SU-DHL-6 (cell line): ENCODE results near the gene CLDN11.

ENCODE experiments used
- H2AFZ ChIP-seq: fragments of 200-600 bp; sonication (generic); 2 replicates; pipeline ENCODE4 v1.6.1; 2014; ENCODE audit warnings: low read depth, mild to moderate bottlenecking, moderate library complexity, mixed read lengths, antibody characterized with exemption, low read length; ENCODE audit not compliant: severe bottlenecking
- H3F3A ChIP-seq: fragments of 200-600 bp; shearing (Covaris generic); 2 replicates; pipeline ENCODE4 v1.6.0; 2016; ENCODE audit warnings: antibody characterized with exemption, mild to moderate bottlenecking; ENCODE audit not compliant: insufficient read depth
- H3K27ac ChIP-seq: fragments of 200-600 bp; sonication (generic); 2 replicates; pipeline ENCODE4 v1.5.1; 2016; ENCODE audit warnings: low read depth, mild to moderate bottlenecking, low read length, moderate library complexity, mixed read lengths
- H3K27me3 ChIP-seq: fragments of 200-600 bp; sonication (generic), shearing (Covaris generic); 2 replicates; pipeline ENCODE4 v1.6.0; 2014; ENCODE audit warnings: mild to moderate bottlenecking, low read length
- H3K36me3 ChIP-seq: fragments of 200-600 bp; sonication (generic); 2 replicates; pipeline ENCODE4 v1.6.1; 2014; ENCODE audit warnings: mild to moderate bottlenecking, low read length, mixed read lengths
- H3K4me2 ChIP-seq: fragments of 300-600, 200-600 bp; shearing (Covaris generic), sonication (generic); 2 replicates; pipeline ENCODE4 v1.6.0; 2014; ENCODE audit warnings: low read length, low read depth, mild to moderate bottlenecking; ENCODE audit not compliant: poor library complexity, severe bottlenecking
- H3K4me3 ChIP-seq: fragments of 200-600 bp; sonication (generic); 2 replicates; pipeline ENCODE4 v1.5.1; 2014; ENCODE audit warnings: antibody characterized with exemption, low read length, mild to moderate bottlenecking, mixed read lengths; ENCODE audit not compliant: insufficient read depth, poor library complexity, severe bottlenecking
- H3K79me2 ChIP-seq: fragments of 200-600 bp; sonication (generic); 2 replicates; pipeline ENCODE4 v1.6.1; 2014; ENCODE audit warnings: mild to moderate bottlenecking, low read length, moderate library complexity; ENCODE audit not compliant: insufficient read depth
- H3K9ac ChIP-seq: fragments of 200-600 bp; sonication (generic); 2 replicates; pipeline ENCODE4 v1.7.0; 2014; ENCODE audit warnings: mild to moderate bottlenecking, low read length
- H3K9me2 ChIP-seq: fragments of 200-600 bp; sonication (generic); replicated peaks from 2 replicates; pipeline ENCODE4 v1.6.1; 2014; ENCODE audit warnings: low read length; ENCODE audit not compliant: insufficient read depth
- H3K9me3 ChIP-seq: fragments of 200-600 bp; sonication (generic); 2 replicates; pipeline ENCODE4 v1.6.1; 2014; ENCODE audit warnings: low read length, mixed read lengths; ENCODE audit not compliant: insufficient read depth
- H4K20me1 ChIP-seq: fragments of 200-600 bp; sonication (generic); 2 replicates; pipeline ENCODE4 v1.6.1; 2014; ENCODE audit warnings: low read depth, mild to moderate bottlenecking, antibody characterized with exemption, low read length, moderate library complexity, mixed read lengths
- CTCF ChIP-seq: fragments of 200-600 bp; sonication (generic); IDR thresholded peaks from one replicate; pipeline ENCODE4 v1.5.1; 2017; ENCODE audit warnings: antibody characterized with exemption, mild to moderate bottlenecking, low read length, moderate library complexity; ENCODE audit not compliant: insufficient read depth, poor library complexity, severe bottlenecking
- EZH2phosphoT487 ChIP-seq: fragments of 200-600 bp; sonication (generic), shearing (Covaris generic); conservative IDR thresholded peaks from 2 replicates; pipeline ENCODE4 v1.6.1; 2018; ENCODE audit warnings: mild to moderate bottlenecking, antibody characterized with exemption, low read length, moderate library complexity, mixed read lengths

Gene CLDN11

GRCh38 chr3:170431054-170431453, 12.4 kb downstream of the CLDN11 start:
- Histone ChIP-seq H3K79me2 (no peaks in the 10 kb centered on the region), H2AFZ (no peak overlapping the region), H3K27me3 (no peaks in the 10 kb centered on the region), H3K4me2 (no peak overlapping the region), H3K9ac (no peak overlapping the region), H3K27ac (no peak overlapping the region), H4K20me1 (no peaks in the 10 kb centered on the region), H3K9me2 (no peaks in the 10 kb centered on the region), H3F3A (no peaks in the 10 kb centered on the region), H3K36me3 (no peaks in the 10 kb centered on the region), H3K9me3 (no peaks in the 10 kb centered on the region), H3K4me3 (no peak overlapping the region)
- TF ChIP-seq EZH2phosphoT487 (no peak), CTCF (no peak)

GRCh38 chr3:170432416-170432815, 13.7 kb downstream of the CLDN11 start:
- H3K27me3 ChIP-seq = no peaks in the 10 kb centered on the region
- H3K36me3 ChIP-seq = no peaks in the 10 kb centered on the region
- no peaks in the 10 kb centered on the region for H4K20me1 ChIP-seq
- H3K9ac ChIP-seq = no peak overlapping the region
- H3K27ac ChIP-seq = no peak overlapping the region
- no peak overlapping the region for H2AFZ ChIP-seq
- H3K9me2 ChIP-seq = no peaks in the 10 kb centered on the region
- H3K9me3 ChIP-seq = no peaks in the 10 kb centered on the region
- H3K79me2 ChIP-seq = no peaks in the 10 kb centered on the region
- TF ChIP-seq EZH2phosphoT487 (no peak), CTCF (no peak)
- H3K4me2 ChIP-seq = no peak overlapping the region
- H3F3A ChIP-seq = no peaks in the 10 kb centered on the region
- H3K4me3 ChIP-seq = no peak overlapping the region

GRCh38 chr3:170436697-170437096, 18.0 kb downstream of the CLDN11 start:
- Histone ChIP-seq H3K9ac (no peak overlapping the region), H3K9me2 (no peaks in the 10 kb centered on the region), H3K9me3 (no peaks in the 10 kb centered on the region), H3K27me3 (no peaks in the 10 kb centered on the region), H3K36me3 (no peaks in the 10 kb centered on the region), H3K4me3 (no peak overlapping the region), H4K20me1 (no peaks in the 10 kb centered on the region), H3K79me2 (no peaks in the 10 kb centered on the region), H3K27ac (no peak overlapping the region), H3K4me2 (no peak overlapping the region), H3F3A (no peaks in the 10 kb centered on the region), H2AFZ (no peak overlapping the region)
- TF ChIP-seq CTCF (no peak), EZH2phosphoT487 (no peak)
